ENCODE data around the gene RNF26.

- TF ChIP-seq NR2C1 (IDR thresholded peaks at IDR 0.05): no peak
- TF ChIP-seq GATAD2B (conservative IDR thresholded peaks at IDR 0.05; ENCODE audit: low read depth): no peak
- no peak for TF ChIP-seq SUZ12 (IDR thresholded peaks at IDR 0.05; ENCODE audit: unreplicated experiment)
- TF ChIP-seq RAD21 (IDR thresholded peaks at IDR 0.05; ENCODE audit: insufficient read depth, low read depth, low read length): no peak
- TF ChIP-seq ZSCAN29 (IDR thresholded peaks at IDR 0.05): no peak
- TF ChIP-seq CTCF (IDR thresholded peaks at IDR 0.05 in 2 of 3, conservative IDR thresholded peaks at IDR 0.05 in 1 of 3; ENCODE audit: control insufficient read depth in 2 of 3, extremely low read depth in 1 of 3, insufficient read depth in 1 of 3, low read depth in 3 of 3, low read length in 3 of 3): no peak
- no peak for TF ChIP-seq RFX5 (IDR thresholded peaks at IDR 0.05; ENCODE audit: low read depth, low read length)
- TF ChIP-seq ZNF207 (IDR thresholded peaks at IDR 0.05; ENCODE audit: borderline replicate concordance): no peak
- TF ChIP-seq ZNF274 (IDR thresholded peaks at IDR 0.05; ENCODE audit: insufficient read depth, insufficient read length): no peak
These were observed 11.4 kb downstream of the RNF26 start for GRCh38 chr11:119345685-119346084.
